ENCODE data around the gene GPRC5C.

Gene GPRC5C

GRCh38 chr17:74435775-74436359 is 4.0 kb downstream of the GPRC5C start:
- DNase-seq = no peak

- no peak for DNase-seq
These were observed 5.8 kb downstream of the GPRC5C start for GRCh38 chr17:74437702-74438101.

- no peak for DNase-seq
These were observed 8.0 kb downstream of the GPRC5C start for GRCh38 chr17:74439691-74440567.

- DNase-seq = no peak
These were observed 9.6 kb downstream of the GPRC5C start for GRCh38 chr17:74441537-74441936.

- no peak for DNase-seq
These were observed 10.4 kb downstream of the GPRC5C start for GRCh38 chr17:74442291-74442669.

GRCh38 chr17:74442670-74443515 is 11.0 kb downstream of the GPRC5C start:
- DNase-seq = no peak

GRCh38 chr17:74443516-74444296 is 11.8 kb downstream of the GPRC5C start:
- DNase-seq = no peak

GRCh38 chr17:74444406-74444805 is 12.5 kb downstream of the GPRC5C start:
- DNase-seq = no peak

GRCh38 chr17:74445158-74445557 is 13.3 kb downstream of the GPRC5C start:
- DNase-seq = no peak

- no peak for DNase-seq
These were observed 14.9 kb downstream of the GPRC5C start for GRCh38 chr17:74446551-74447500.

- no peak for DNase-seq
These were observed 15.8 kb downstream of the GPRC5C start for GRCh38 chr17:74447628-74448159.

- DNase-seq = no peak
These were observed 16.9 kb downstream of the GPRC5C start for GRCh38 chr17:74448756-74449155.

- no peak for DNase-seq
These were observed 17.4 kb downstream of the GPRC5C start for GRCh38 chr17:74449306-74449705.

GRCh38 chr17:74449773-74450172 is 17.9 kb downstream of the GPRC5C start:
- no peak for DNase-seq

- DNase-seq = no peak
These were observed 18.3 kb downstream of the GPRC5C start for GRCh38 chr17:74450231-74450630.

- no peak for DNase-seq
These were observed 19.1 kb downstream of the GPRC5C start for GRCh38 chr17:74450925-74451403.

GRCh38 chr17:74451557-74451956 is 19.7 kb downstream of the GPRC5C start:
- DNase-seq = no peak

GRCh38 chr17:74452033-74452840 is 20.3 kb downstream of the GPRC5C start:
- no peak for DNase-seq

- no peak for DNase-seq
These were observed 21.2 kb downstream of the GPRC5C start for GRCh38 chr17:74452841-74453661.

Data from effector CD4-positive, alpha-beta T cell (primary cell).